HepG2 (cell line): Measurements from ENCODE around the gene SLC13A3. TPM values are rescaled to one million over a fixed set of nuclear protein-coding genes. Genes with fewer than 3 reads are reported as not detected.
A peak's percentile ranks its signal among the peaks of the same experiment; 100 is the strongest.

Experiments
- ARID5B ChIP-seq: IDR thresholded peaks from 2 replicates; pipeline ENCODE4 v1.4.0; 2020; ENCODE audit warnings: mild to moderate bottlenecking, missing genetic modification reagents
- FOXM1 ChIP-seq: sonication (generic); formaldehyde crosslinking; IDR thresholded peaks from 2 replicates; pipeline ENCODE4 v1.5.0; 2020; ENCODE audit warnings: missing genetic modification reagents
- HCFC1 ChIP-seq: fragments of 150-350 bp; IDR thresholded peaks from 2 replicates; pipeline ENCODE4 v1.6.1; 2014; ENCODE audit warnings: low read depth, low read length
- MAFK ChIP-seq, 2 experiments: IDR thresholded peaks in 1 of 2; conservative IDR thresholded peaks in 1 of 2; 2 replicates each; pipeline ENCODE4 v1.6.1; 2011; ENCODE audit warnings: improper control_type of control experiment in 2 of 2, low read length in 2 of 2
- SOX6 ChIP-seq, 2 experiments: fragments of 450-650 bp in 1 of 2; sonication (generic) in 1 of 2; formaldehyde crosslinking in 1 of 2; IDR thresholded peaks; 2 replicates each; pipeline versions ENCODE4 v1.4.0 to v1.6.1; 2017 to 2020; ENCODE audit warnings: antibody characterized with exemption in 1 of 2, mild to moderate bottlenecking in 1 of 2, missing genetic modification reagents in 1 of 2
- TEAD2 ChIP-seq: sonication (generic); formaldehyde crosslinking; IDR thresholded peaks from 2 replicates; pipeline ENCODE4 v1.9.0; 2021; ENCODE audit warnings: missing genetic modification reagents
- THYN1 ChIP-seq: sonication (generic); formaldehyde crosslinking; IDR thresholded peaks from 2 replicates; pipeline ENCODE4 v1.8.1; 2023; ENCODE audit warnings: low read depth, mild to moderate bottlenecking, moderate library complexity, missing genetic modification reagents, borderline replicate concordance
- ZBTB25 ChIP-seq: IDR thresholded peaks from 2 replicates; pipeline ENCODE4 v1.6.1; 2018; ENCODE audit warnings: missing genetic modification reagents
- ZNF101 ChIP-seq: sonication (generic); formaldehyde crosslinking; IDR thresholded peaks from 2 replicates; pipeline ENCODE4 v1.4.0; 2020; ENCODE audit warnings: mild to moderate bottlenecking, low read depth, missing genetic modification reagents, borderline replicate concordance
- ZNF318 ChIP-seq: sonication (generic); formaldehyde crosslinking; IDR thresholded peaks from 2 replicates; pipeline ENCODE4 v1.4.0; 2020; ENCODE audit warnings: mild to moderate bottlenecking, missing genetic modification reagents
- ZNF460 ChIP-seq: sonication (generic); formaldehyde crosslinking; IDR thresholded peaks from 2 replicates; pipeline ENCODE4 v1.5.1; 2020; ENCODE audit warnings: missing genetic modification reagents, mild to moderate bottlenecking, borderline replicate concordance
- ZNF468 ChIP-seq: sonication (generic); formaldehyde crosslinking; IDR thresholded peaks from 2 replicates; pipeline ENCODE4 v1.8.0; 2022; ENCODE audit warnings: mild to moderate bottlenecking, moderate library complexity, missing genetic modification reagents
- ZNF616 ChIP-seq: sonication (generic); formaldehyde crosslinking; IDR thresholded peaks from 2 replicates; pipeline ENCODE4 v1.5.0; 2020; ENCODE audit warnings: low read depth, mild to moderate bottlenecking, missing genetic modification reagents
- ZNF816 ChIP-seq: sonication (generic); formaldehyde crosslinking; IDR thresholded peaks from 2 replicates; pipeline ENCODE4 v1.8.0; 2022; ENCODE audit warnings: missing genetic modification reagents, mild to moderate bottlenecking, borderline replicate concordance
- polyA plus RNA-seq, 8 experiments: library from polyadenylated mRNA; depleted of rRNA in 3 of 8; stranded (reverse) in 7 of 8; unstranded in 1 of 8; fragments of >200 nt; fragmentation: Illumina TruSeq in 4 of 8; extraction: Trizol in 4 of 8; gene quantifications; 2 replicates each; pipeline versions ENCODE4 v1.2.1 to v1.2.3, GENCODE V29; 2011 to 2016; ENCODE audit warnings: low read depth in 4 of 8, missing spikeins in 1 of 8, mixed read lengths in 1 of 8; ENCODE audit not compliant: insufficient read depth in 1 of 8
- total RNA-seq, 5 experiments: library from RNA; depleted of rRNA; stranded (reverse); fragments of >200 nt; fragmentation: Illumina TruSeq; extraction: Trizol; gene quantifications; 2 replicates each; pipeline ENCODE4 v1.2.3, GENCODE V29; 2016; ENCODE audit warnings: low read depth in 1 of 5

Gene SLC13A3
- total and polyA plus RNA-seq, 2 of the 13 experiments (the other 11 are each of a cell fraction or from before 2014, with no cell fraction given), result 66.5 to 76.0 TPM

GRCh38 chr20:46689082-46689753 is 38.0 kb upstream of the SLC13A3 start, which contains the start of gene TP53RK (continued):
- TF ChIP-seq ZNF318 (no peak; the same call in 1 of the 2 replicates), TEAD2 (no peak), ZNF460 (CRISPR knock-in tag) (no peak; the same call in 1 of the 2 replicates), ZNF468 (CRISPR knock-in tag) (no peak), FOXM1 (CRISPR knock-in tag) (0 out of 2 replicates have a peak, but pooled peaks have one; percentile 27), ZNF816 (CRISPR knock-in tag) (peak; percentile 83; the same call in 1 of the 2 replicates), SOX6 (IDR thresholded peaks at IDR 0.05) (no peak), SOX6 (CRISPR knock-in tag; IDR thresholded peaks at IDR 0.05) (peak; percentile 64; the same call in 1 of the 2 replicates), ARID5B (peak; percentile 68), ZNF616 (CRISPR knock-in tag) (no peak; the same call in 1 of the 2 replicates), ZBTB25 (CRISPR knock-in tag) (0 out of 2 replicates have a peak, but pooled peaks have one; percentile 38), HCFC1 (no peak; the same call in 1 of the 2 replicates), MAFK (conservative IDR thresholded peaks at IDR 0.05 in 1 of 2, IDR thresholded peaks at IDR 0.05 in 1 of 2; ENCODE audit: low read length in 2 of 2) (no peak), ZNF101 (CRISPR knock-in tag) (0 out of 2 replicates have a peak, but pooled peaks have one; percentile 14), THYN1 (no peak)
